HEK293T (cell line): ENCODE data around the gene HTR1A.

Source experiments
- CTCF ChIA-PET: fragments of 350-600 bp; formaldehyde crosslinking; extraction: SDS; loops from one replicate; lab custom pipeline; 2021; ENCODE audit warnings: antibody characterized with exemption, inconsistent platforms; lab: Yijun Ruan, JAX
- POLR2A ChIA-PET: fragments of 350-600 bp; formaldehyde crosslinking; extraction: SDS; loops from one replicate; lab custom pipeline; 2020; ENCODE audit warnings: antibody characterized with exemption, inconsistent platforms; lab: Yijun Ruan, JAX
- DNase-seq: peaks from one replicate; pipeline ENCODE4 v3.0.0; 2012; ENCODE audit warnings: mixed read lengths; ENCODE audit errors: extremely low spot score
- ARNT ChIP-seq: fragments of 450-650 bp; IDR thresholded peaks from 2 replicates; pipeline ENCODE4 v1.6.1; 2017; ENCODE audit warnings: mild to moderate bottlenecking
- BHLHE40 ChIP-seq: fragments of 450-650 bp; IDR thresholded peaks from 2 replicates; pipeline ENCODE4 v1.6.1; 2016; ENCODE audit warnings: mild to moderate bottlenecking, moderate library complexity, borderline replicate concordance
- CTBP1 ChIP-seq: fragments of 450-650 bp; IDR thresholded peaks from 2 replicates; pipeline ENCODE4 v1.6.1; 2016; ENCODE audit warnings: borderline replicate concordance
- ELF4 ChIP-seq: fragments of 450-650 bp; IDR thresholded peaks from 2 replicates; pipeline ENCODE4 v1.6.1; 2017; ENCODE audit warnings: antibody characterized with exemption
- FOXA1 ChIP-seq: fragments of 450-650 bp; IDR thresholded peaks from 2 replicates; pipeline ENCODE4 v1.6.1; 2016; ENCODE audit warnings: mild to moderate bottlenecking
- FOXK2 ChIP-seq: fragments of 450-650 bp; IDR thresholded peaks from 2 replicates; pipeline ENCODE4 v1.6.1; 2016; ENCODE audit warnings: mild to moderate bottlenecking
- FOXM1 ChIP-seq: fragments of 450-650 bp; IDR thresholded peaks from 2 replicates; pipeline ENCODE4 v1.6.1; 2017; ENCODE audit warnings: mild to moderate bottlenecking, borderline replicate concordance
- HDGF ChIP-seq: fragments of 450-650 bp; IDR thresholded peaks from 2 replicates; pipeline ENCODE4 v1.6.1; 2017; ENCODE audit warnings: antibody characterized with exemption, borderline replicate concordance
- L3MBTL2 ChIP-seq: fragments of 450-650 bp; conservative IDR thresholded peaks from 2 replicates; pipeline ENCODE4 v1.6.1; 2016; ENCODE audit warnings: mild to moderate bottlenecking
- LEF1 ChIP-seq: fragments of 450-650 bp; IDR thresholded peaks from 2 replicates; pipeline ENCODE4 v1.6.1; 2017; ENCODE audit warnings: mild to moderate bottlenecking, borderline replicate concordance
- NFRKB ChIP-seq: fragments of 450-650 bp; IDR thresholded peaks from 2 replicates; pipeline ENCODE4 v1.6.1; 2016; ENCODE audit warnings: mild to moderate bottlenecking, moderate library complexity
- SP1 ChIP-seq: fragments of 450-650 bp; IDR thresholded peaks from 2 replicates; pipeline ENCODE4 v1.6.1; 2017
- SUZ12 ChIP-seq: fragments of 450-650 bp; IDR thresholded peaks from 2 replicates; pipeline ENCODE4 v1.6.1; 2016; ENCODE audit warnings: mild to moderate bottlenecking
- TARDBP ChIP-seq: fragments of 450-650 bp; IDR thresholded peaks from 2 replicates; pipeline ENCODE4 v1.6.1; 2016
- ZNF384 ChIP-seq: fragments of 450-650 bp; IDR thresholded peaks from 2 replicates; pipeline ENCODE4 v1.6.1; 2016
- TF ChIP-seq, protein P1 (sequence below): fragments of 450-650 bp; IDR thresholded peaks from 2 replicates; pipeline ENCODE4 v1.6.1; 2016

Gene HTR1A

DNA sequence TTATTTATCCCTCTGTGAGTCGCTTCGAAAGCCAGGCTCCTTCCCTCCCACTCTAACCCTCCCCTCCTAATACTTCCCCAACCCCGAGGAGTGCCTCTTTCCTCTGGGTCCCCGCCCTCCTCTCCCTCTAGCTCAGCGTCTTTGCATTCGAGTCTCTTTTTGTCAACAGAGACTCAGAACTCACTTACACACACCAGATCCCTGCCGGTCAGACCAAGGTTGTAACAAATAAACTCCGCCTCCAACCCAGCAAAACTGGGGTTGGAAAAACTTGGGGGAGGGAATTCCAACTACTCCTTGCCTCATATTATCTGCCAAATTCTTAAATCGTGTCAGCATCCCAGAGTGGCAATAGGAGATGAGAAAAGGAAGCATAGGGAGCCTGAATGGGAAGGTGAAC lies at the start of gene HTR1A:
Gene HTR1A, minus strand, starts transcription at position 167 of the 400 bp plus-strand sequence. CDS start 726 bp downstream, outside the sequence.
- TF ChIP-seq TARDBP (no peak), BHLHE40 (no peak), FOXA1 (no peak), CTBP1 (no peak), ELF4 (no peak), FOXM1 (no peak), ARNT (no peak), SUZ12 (no peak), FOXK2 (no peak), L3MBTL2 (no peak), NFRKB (no peak), HDGF (no peak), LEF1 (no peak), ZNF384 (no peak), SP1 (no peak)
- TF ChIP-seq, protein P1, sequence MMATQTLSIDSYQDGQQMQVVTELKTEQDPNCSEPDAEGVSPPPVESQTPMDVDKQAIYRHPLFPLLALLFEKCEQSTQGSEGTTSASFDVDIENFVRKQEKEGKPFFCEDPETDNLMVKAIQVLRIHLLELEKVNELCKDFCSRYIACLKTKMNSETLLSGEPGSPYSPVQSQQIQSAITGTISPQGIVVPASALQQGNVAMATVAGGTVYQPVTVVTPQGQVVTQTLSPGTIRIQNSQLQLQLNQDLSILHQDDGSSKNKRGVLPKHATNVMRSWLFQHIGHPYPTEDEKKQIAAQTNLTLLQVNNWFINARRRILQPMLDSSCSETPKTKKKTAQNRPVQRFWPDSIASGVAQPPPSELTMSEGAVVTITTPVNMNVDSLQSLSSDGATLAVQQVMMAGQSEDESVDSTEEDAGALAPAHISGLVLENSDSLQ = no peak
- CTCF ChIA-PET = no interaction called here
- no peak for DNase-seq
- POLR2A ChIA-PET = no interaction called here

DNA sequence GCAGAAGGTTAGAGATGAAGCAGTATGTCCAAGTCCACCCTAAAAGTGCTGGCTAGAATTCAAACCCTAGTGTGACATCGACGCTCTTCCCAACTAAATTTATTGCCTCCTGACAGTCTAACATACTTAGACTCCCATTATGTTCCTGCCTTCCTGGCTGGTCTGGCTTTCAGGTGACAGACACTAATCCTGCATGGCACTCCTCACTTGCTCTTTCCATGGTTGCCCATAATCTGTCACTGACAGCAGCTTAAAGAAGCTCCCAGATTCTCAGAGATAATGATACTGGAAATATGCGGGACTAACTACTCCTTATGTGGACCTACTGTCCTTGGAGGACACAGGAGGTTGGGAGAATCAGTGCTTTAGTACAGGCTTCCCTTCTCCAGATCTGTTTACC lies 41.7 kb upstream of the HTR1A start:
- ChIA-PET POLR2A (no interaction called here), CTCF (no interaction called here)
- TF ChIP-seq FOXK2 (no peak), ARNT (no peak), SP1 (no peak), ZNF384 (no peak), CTBP1 (no peak), LEF1 (no peak), L3MBTL2 (no peak), HDGF (no peak), ELF4 (no peak)
- TF ChIP-seq, protein P1 = no peak
- DNase-seq = no peak

DNA sequence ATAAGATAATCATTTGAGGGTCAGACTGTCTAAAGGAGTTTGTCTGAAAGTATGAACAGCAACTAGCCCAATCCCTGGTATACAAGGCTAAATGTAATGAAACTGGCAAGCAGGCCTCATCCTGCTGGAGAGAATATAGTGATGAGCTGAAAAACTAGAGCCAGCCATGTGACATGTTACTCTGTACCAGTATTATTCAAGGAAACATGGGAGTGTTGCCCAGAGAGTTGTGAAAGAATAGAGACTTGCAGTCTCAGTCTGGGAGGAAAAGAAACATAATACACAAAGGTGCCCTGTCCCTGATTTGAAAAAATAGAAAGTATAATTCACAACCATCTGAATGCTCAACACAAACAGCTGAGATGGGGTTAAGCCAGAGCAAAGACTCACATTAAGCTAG lies 37.9 kb upstream of the HTR1A start:
- CTCF ChIA-PET = no interaction called here
- TF ChIP-seq NFRKB (no peak), ZNF384 (no peak), TARDBP (no peak), ELF4 (no peak), HDGF (no peak), CTBP1 (no peak), L3MBTL2 (no peak), BHLHE40 (no peak), SP1 (no peak), LEF1 (no peak), ARNT (no peak), SUZ12 (no peak), FOXK2 (no peak)
- TF ChIP-seq, protein P1 = no peak
- POLR2A ChIA-PET = no interaction called here
- DNase-seq = no peak

DNA sequence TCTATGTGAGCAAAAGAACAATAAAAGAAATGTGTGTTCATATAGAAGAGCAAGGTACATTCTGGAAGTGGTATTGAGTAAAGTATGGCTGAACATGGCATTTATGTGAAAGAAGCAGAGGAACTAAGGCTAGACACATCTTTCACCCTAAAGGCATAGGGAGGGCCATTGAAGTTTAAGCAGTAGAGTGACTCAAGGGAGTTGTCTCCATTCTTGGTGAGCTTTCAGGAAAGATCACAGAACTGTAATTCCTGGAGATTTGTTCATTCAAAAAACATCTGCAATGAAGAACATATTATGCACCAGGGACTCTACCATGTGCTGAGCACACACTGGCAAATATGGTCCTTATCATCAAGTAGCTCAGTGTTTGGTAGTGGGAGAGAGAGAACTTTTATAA lies 24.8 kb upstream of the HTR1A start:
- DNase-seq = no peak
- CTCF ChIA-PET = no interaction called here
- POLR2A ChIA-PET = no interaction called here
- TF ChIP-seq L3MBTL2 (no peak), FOXK2 (no peak), SP1 (no peak), FOXM1 (no peak), HDGF (no peak)
- TF ChIP-seq, protein P1 = no peak

DNA sequence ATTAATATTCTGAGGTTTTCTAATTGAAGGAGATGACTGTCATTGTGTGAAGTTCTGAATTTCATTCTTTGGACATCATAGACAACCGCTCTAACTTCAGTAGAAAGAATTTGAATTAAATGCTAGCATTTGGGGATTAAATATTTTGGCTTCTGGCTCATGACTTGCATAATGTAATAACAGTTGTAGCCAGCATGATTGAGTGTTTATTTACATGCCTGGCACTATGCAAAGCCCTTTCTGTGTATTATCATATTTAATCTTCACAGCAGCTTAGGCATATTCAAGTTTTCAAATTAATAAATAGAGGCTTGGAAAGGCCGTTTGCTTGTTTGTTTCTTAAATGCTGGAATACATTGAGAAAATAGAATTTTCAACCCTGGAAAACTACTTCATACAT lies 19.6 kb upstream of the HTR1A start:
- DNase-seq = no peak
- TF ChIP-seq, protein P1 = no peak
- ChIA-PET CTCF (no interaction called here), POLR2A (no interaction called here)

DNA sequence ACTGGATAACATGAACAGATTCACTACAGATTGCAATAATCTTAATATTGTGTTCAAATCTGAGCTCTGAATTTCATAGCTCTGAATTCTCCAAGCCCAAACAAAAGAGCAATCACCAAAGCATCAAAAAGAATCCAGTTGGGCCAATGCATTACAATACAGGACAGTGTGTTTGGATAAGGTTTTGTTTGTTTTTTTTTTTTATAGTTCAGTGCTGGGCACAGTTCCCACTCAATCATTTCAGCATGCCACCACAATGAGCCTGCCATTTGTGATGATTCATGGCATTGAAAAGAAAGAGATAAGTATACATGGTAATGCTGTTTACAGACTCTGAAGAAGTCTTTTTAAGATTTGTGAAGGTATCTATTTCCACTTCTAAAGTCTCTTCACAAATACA lies 1.7 kb upstream of the HTR1A start:
- no peak for DNase-seq
- TF ChIP-seq L3MBTL2 = no peak
- no peak for TF ChIP-seq FOXM1
- CTCF ChIA-PET = no interaction called here
- POLR2A ChIA-PET = no interaction called here
